Neural progenitor cell (in vitro differentiated cells): ENCODE data around the gene DLGAP4. TPM values are rescaled to one million over a fixed set of nuclear protein-coding genes. Genes with fewer than 3 reads are reported as not detected.

Experiments used
- DNase-seq: peaks from one replicate; pipeline ENCODE4 v3.0.0-alpha.2; 2016; ENCODE audit warnings: low spot score
- H2AFZ ChIP-seq: fragments of 200-600 bp; sonication (generic); replicated peaks from 2 replicates; pipeline ENCODE4 v1.6.1; 2016; ENCODE audit warnings: antibody characterized with exemption
- H3F3A ChIP-seq: fragments of 200-600 bp; sonication (generic); 2 replicates; pipeline ENCODE4 v1.6.1; 2016; ENCODE audit warnings: antibody characterized with exemption, low read depth
- H3K27ac ChIP-seq: fragments of 200-600 bp; sonication (generic); 2 replicates; pipeline ENCODE4 v1.5.1; 2016; ENCODE audit warnings: mild to moderate bottlenecking
- H3K27me3 ChIP-seq: fragments of 200-600 bp; sonication (generic); 2 replicates; pipeline ENCODE4 v1.6.1; 2016; ENCODE audit warnings: mild to moderate bottlenecking, moderate library complexity
- H3K36me3 ChIP-seq: fragments of 200-600 bp; sonication (generic); 2 replicates; pipeline ENCODE4 v1.5.1; 2016
- H3K4me1 ChIP-seq: fragments of 200-600 bp; sonication (generic); 2 replicates; pipeline ENCODE4 v1.6.1; 2016; ENCODE audit warnings: mixed run types
- H3K4me2 ChIP-seq: fragments of 200-600 bp; sonication (generic); 2 replicates; pipeline ENCODE4 v1.6.1; 2016
- H3K4me3 ChIP-seq: fragments of 200-600 bp; sonication (generic); 2 replicates; pipeline ENCODE4 v1.5.1; 2016
- H3K79me2 ChIP-seq: fragments of 200-600 bp; sonication (generic); 2 replicates; pipeline ENCODE4 v1.6.1; 2016; ENCODE audit warnings: low read depth
- H3K9ac ChIP-seq: fragments of 200-600 bp; sonication (generic); 2 replicates; pipeline ENCODE4 v1.6.1; 2016
- H3K9me3 ChIP-seq: fragments of 200-600 bp; sonication (generic); 2 replicates; pipeline ENCODE4 v1.5.1; 2016; ENCODE audit warnings: low read depth
- H4K20me1 ChIP-seq: fragments of 200-600 bp; sonication (generic); 2 replicates; pipeline ENCODE4 v1.6.1; 2016; ENCODE audit warnings: low read depth
- H3K27ac Mint-ChIP-seq: 3 replicates; pipeline ENCODE4 v1.8.0; 2021; ENCODE audit warnings: mixed read lengths
- H3K27me3 Mint-ChIP-seq: 2 replicates; pipeline ENCODE4 v1.8.0; 2022; ENCODE audit warnings: low read depth, mild to moderate bottlenecking, inconsistent platforms, moderate library complexity, mixed read lengths; ENCODE audit not compliant: insufficient read depth
- H3K36me3 Mint-ChIP-seq: 3 replicates; pipeline ENCODE4 v1.8.0; 2021; ENCODE audit warnings: mixed read lengths
- H3K4me1 Mint-ChIP-seq: 3 replicates; pipeline ENCODE4 v1.8.0; 2021; ENCODE audit warnings: mixed read lengths
- H3K4me3 Mint-ChIP-seq: 3 replicates; pipeline ENCODE4 v1.8.0; 2021; ENCODE audit warnings: mild to moderate bottlenecking, moderate library complexity, mixed read lengths
- H3K9me3 Mint-ChIP-seq: 3 replicates; pipeline ENCODE4 v1.8.0; 2020; ENCODE audit warnings: mixed read lengths
- EZH2 ChIP-seq: fragments of 200-600 bp; sonication (generic); IDR thresholded peaks from 2 replicates; pipeline ENCODE4 v1.6.1; 2017; ENCODE audit warnings: antibody characterized with exemption, mild to moderate bottlenecking, moderate library complexity
- EZH2phosphoT487 ChIP-seq: fragments of 200-600 bp; sonication (generic); IDR thresholded peaks from 2 replicates; pipeline ENCODE4 v1.6.1; 2017; ENCODE audit warnings: antibody characterized with exemption
- total RNA-seq: library from RNA; depleted of rRNA; stranded (reverse); fragments of >200 nt; gene quantifications from 2 replicates; pipeline ENCODE4 v1.2.3, GENCODE V29; 2015; ENCODE audit warnings: low replicate concordance
- TF ChIP-seq, protein P1 (sequence below): fragments of 200-600 bp; sonication (generic); IDR thresholded peaks from 2 replicates; pipeline ENCODE4 v1.5.1; 2017; ENCODE audit warnings: antibody characterized with exemption, mild to moderate bottlenecking

Gene DLGAP4
- total RNA-seq, 1 donor from 2014 or later: 21.7 TPM

DNA sequence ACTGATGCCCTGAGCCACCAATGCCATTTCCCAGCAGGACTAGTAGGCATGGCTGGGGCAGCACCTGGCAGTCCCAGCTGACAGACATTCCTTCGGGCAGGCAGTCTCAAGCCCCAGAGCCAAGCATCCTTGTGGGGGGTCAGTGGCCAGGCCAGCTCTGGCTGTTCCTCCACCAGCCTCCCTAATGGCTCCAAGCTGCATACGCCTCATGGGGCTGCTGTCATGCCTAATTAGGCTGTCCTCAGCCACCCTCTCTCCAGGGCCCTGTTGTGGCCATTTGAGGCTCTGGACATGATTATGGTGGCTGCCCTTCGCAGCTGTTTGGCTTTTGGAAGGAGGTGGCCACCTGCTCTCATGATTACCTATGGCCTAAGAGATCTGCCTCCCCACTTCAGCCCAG lies 79.4 kb downstream of the DLGAP4 start:
- H3K4me3 Mint-ChIP-seq: no peak overlapping the region
- Histone ChIP-seq H3K4me3 (no peak overlapping the region), H3K9me3 (no peaks in the 10 kb centered on the region), H4K20me1 (peaks cover 15% of the 10 kb centered on the region), H3K27ac (no peak overlapping the region), H3K4me2 (no peak overlapping the region), H3K27me3 (no peaks in the 10 kb centered on the region), H3K9ac (no peak overlapping the region), H3F3A (no peaks in the 10 kb centered on the region), H2AFZ (no peak overlapping the region), H3K36me3 (no peaks in the 10 kb centered on the region), H3K4me1 (no peaks in the 10 kb centered on the region), H3K79me2 (no peaks in the 10 kb centered on the region)
- no peak for TF ChIP-seq EZH2phosphoT487
- no peak overlapping the region for H3K27ac Mint-ChIP-seq
- peaks cover 9% of the 10 kb centered on the region for H3K27me3 Mint-ChIP-seq
- no peaks in the 10 kb centered on the region for H3K36me3 Mint-ChIP-seq
- no peaks in the 10 kb centered on the region for H3K9me3 Mint-ChIP-seq
- DNase-seq: peak; percentile 21
- peaks cover 9% of the 10 kb centered on the region for H3K4me1 Mint-ChIP-seq

DNA sequence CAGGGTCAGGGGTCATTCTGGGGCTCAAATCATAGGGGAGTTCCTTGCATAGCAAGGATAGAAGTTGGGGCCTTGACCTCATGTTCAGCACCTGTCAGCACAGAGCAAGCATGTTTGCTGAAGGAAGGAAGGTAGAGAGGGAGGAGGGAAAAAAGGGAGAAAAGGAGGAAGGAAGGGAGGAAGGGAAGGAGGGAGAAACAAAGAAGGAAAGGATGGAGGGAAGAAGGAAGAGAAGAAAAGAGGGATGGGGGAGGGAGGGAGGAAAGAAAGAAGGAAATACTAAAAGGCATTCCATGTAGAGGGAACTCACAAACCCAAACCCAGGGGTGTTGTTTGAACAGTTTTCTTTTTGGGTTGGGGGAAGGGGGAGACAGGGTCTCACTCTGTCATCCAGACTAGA lies 80.1 kb downstream of the DLGAP4 start:
- Histone ChIP-seq H3K4me2 (no peak overlapping the region), H3K27ac (no peak overlapping the region), H3K9ac (no peak overlapping the region), H3F3A (no peaks in the 10 kb centered on the region), H4K20me1 (peaks cover 15% of the 10 kb centered on the region), H3K4me3 (no peak overlapping the region), H3K9me3 (no peaks in the 10 kb centered on the region), H3K79me2 (no peaks in the 10 kb centered on the region), H3K36me3 (no peaks in the 10 kb centered on the region), H2AFZ (no peak overlapping the region), H3K27me3 (no peaks in the 10 kb centered on the region), H3K4me1 (peaks cover under 1% of the 10 kb centered on the region)
- Mint-ChIP-seq H3K27me3 (peaks cover 9% of the 10 kb centered on the region), H3K27ac (no peak overlapping the region), H3K4me1 (peaks cover 13% of the 10 kb centered on the region), H3K9me3 (no peaks in the 10 kb centered on the region), H3K36me3 (no peaks in the 10 kb centered on the region), H3K4me3 (no peak overlapping the region)
- DNase-seq: no peak
- TF ChIP-seq, protein P1, sequence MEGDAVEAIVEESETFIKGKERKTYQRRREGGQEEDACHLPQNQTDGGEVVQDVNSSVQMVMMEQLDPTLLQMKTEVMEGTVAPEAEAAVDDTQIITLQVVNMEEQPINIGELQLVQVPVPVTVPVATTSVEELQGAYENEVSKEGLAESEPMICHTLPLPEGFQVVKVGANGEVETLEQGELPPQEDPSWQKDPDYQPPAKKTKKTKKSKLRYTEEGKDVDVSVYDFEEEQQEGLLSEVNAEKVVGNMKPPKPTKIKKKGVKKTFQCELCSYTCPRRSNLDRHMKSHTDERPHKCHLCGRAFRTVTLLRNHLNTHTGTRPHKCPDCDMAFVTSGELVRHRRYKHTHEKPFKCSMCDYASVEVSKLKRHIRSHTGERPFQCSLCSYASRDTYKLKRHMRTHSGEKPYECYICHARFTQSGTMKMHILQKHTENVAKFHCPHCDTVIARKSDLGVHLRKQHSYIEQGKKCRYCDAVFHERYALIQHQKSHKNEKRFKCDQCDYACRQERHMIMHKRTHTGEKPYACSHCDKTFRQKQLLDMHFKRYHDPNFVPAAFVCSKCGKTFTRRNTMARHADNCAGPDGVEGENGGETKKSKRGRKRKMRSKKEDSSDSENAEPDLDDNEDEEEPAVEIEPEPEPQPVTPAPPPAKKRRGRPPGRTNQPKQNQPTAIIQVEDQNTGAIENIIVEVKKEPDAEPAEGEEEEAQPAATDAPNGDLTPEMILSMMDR: no peak
- TF ChIP-seq EZH2phosphoT487 (no peak), EZH2 (no peak)

DNA sequence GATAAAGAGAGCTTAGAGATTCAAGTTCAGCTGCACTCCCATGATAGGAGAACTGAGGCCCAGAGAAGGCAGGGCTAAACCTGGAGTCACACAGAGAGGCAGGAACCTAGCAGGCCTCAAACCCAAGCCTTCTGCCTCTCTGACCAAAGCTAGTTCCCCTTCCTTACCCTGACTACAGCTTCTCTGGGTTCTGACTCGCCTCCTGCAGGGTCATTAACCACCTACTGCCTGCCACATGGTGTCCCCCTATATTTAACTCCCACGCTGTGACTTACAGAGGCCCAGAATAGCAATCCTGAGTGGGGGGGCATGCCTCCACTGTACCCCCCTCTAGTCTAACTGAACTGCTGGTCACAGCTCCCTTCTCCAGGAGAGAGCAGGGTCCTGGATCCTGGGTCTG lies 84.1 kb downstream of the DLGAP4 start:
- Histone ChIP-seq H2AFZ (no peak overlapping the region), H3K9ac (no peak overlapping the region), H3K27me3 (no peaks in the 10 kb centered on the region), H3K9me3 (no peaks in the 10 kb centered on the region), H3K4me3 (no peak overlapping the region), H3K4me2 (no peak overlapping the region), H3K27ac (no peak overlapping the region), H3F3A (no peaks in the 10 kb centered on the region), H3K79me2 (no peaks in the 10 kb centered on the region), H3K4me1 (peaks cover 5% of the 10 kb centered on the region), H4K20me1 (no peaks in the 10 kb centered on the region), H3K36me3 (no peaks in the 10 kb centered on the region)
- Mint-ChIP-seq H3K4me1 (peaks cover 12% of the 10 kb centered on the region), H3K27me3 (peaks cover 19% of the 10 kb centered on the region), H3K4me3 (no peak overlapping the region), H3K9me3 (no peaks in the 10 kb centered on the region), H3K27ac (no peak overlapping the region), H3K36me3 (no peaks in the 10 kb centered on the region)
- TF ChIP-seq EZH2phosphoT487 (no peak), EZH2 (no peak)
- TF ChIP-seq, protein P1: no peak
- no peak for DNase-seq

DNA sequence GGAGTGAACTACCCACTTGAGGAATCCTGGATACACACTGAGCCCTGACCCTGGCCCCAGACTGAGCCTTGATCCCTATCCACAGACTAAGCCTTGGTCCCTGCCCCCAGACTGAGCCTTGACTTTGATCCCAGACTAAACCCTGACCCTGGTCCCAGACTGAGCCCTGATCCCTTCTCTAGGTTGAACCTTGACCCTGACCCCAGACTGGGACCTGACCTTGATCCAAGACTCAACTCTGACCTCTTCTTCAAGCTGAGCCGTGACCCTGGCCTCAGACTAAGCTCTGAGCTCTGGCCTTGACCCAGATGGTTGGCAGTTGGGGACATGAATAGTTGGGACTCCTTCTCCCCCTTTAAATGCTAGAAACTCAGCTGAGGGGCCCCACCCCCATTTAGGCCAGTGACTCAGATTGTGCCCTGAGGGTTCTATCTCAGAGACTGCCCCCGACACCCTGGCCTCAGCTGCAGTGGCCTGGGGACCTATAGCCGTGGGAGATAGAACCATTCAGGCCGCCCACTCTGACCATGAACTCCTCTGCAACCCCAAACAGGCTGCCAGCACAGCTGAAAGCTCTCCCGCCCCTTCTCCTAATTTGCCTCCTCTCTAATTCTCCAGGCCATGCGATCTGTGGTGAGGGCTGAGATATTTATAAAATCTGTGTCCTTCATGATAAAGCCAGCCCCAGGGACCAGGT lies 84.7 kb downstream of the DLGAP4 start:
- Mint-ChIP-seq H3K27me3 (peaks cover 18% of the 10 kb centered on the region), H3K4me3 (no peak overlapping the region), H3K27ac (no peak overlapping the region), H3K9me3 (no peaks in the 10 kb centered on the region), H3K4me1 (peaks cover 10% of the 10 kb centered on the region), H3K36me3 (no peaks in the 10 kb centered on the region)
- Histone ChIP-seq H2AFZ (no peak overlapping the region), H3K4me3 (no peak overlapping the region), H3K4me1 (peaks cover 5% of the 10 kb centered on the region), H3K27me3 (no peaks in the 10 kb centered on the region), H3K4me2 (no peak overlapping the region), H3F3A (no peaks in the 10 kb centered on the region), H4K20me1 (no peaks in the 10 kb centered on the region), H3K9me3 (no peaks in the 10 kb centered on the region), H3K79me2 (no peaks in the 10 kb centered on the region), H3K36me3 (no peaks in the 10 kb centered on the region), H3K27ac (no peak overlapping the region), H3K9ac (no peak overlapping the region)
- DNase-seq: no peak
- TF ChIP-seq, protein P1: no peak
- TF ChIP-seq EZH2 (no peak), EZH2phosphoT487 (no peak)
